ENCODE data around the gene SMAD5. TPM values are rescaled to one million over a fixed set of nuclear protein-coding genes. Genes with fewer than 3 reads are reported as not detected.
A peak's percentile ranks its signal among the peaks of the same experiment; 100 is the strongest.

The SMAD5 gene
- total and polyA plus RNA-seq, 2 experiments from 2014 or later: 25.7 to 130 TPM

DNA sequence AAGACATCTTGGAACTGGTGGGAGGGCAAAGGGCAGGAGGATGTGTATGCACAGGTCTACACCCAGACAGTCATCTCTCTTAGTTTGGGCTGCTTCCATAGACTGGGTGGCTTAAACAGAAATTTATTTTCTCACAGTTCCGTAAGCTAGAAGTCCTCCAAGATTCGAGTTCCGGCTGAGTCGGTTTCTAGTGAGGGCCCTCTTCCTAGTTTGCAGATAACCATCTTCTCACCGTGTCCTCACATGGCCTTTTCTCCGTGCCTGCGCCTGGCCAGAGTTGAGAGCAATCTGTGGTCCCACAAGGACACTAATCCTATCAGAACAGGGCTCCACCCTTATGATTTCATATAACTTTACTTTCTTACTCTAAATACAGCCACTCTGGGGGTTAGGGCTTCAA is 56.2 kb downstream of the SMAD5 start:
- H3K27me3 ChIP-seq: peaks cover 47% of the 10 kb centered on the region
- no peaks in the 10 kb centered on the region for H3K36me3 ChIP-seq
- TF ChIP-seq, protein P1, sequence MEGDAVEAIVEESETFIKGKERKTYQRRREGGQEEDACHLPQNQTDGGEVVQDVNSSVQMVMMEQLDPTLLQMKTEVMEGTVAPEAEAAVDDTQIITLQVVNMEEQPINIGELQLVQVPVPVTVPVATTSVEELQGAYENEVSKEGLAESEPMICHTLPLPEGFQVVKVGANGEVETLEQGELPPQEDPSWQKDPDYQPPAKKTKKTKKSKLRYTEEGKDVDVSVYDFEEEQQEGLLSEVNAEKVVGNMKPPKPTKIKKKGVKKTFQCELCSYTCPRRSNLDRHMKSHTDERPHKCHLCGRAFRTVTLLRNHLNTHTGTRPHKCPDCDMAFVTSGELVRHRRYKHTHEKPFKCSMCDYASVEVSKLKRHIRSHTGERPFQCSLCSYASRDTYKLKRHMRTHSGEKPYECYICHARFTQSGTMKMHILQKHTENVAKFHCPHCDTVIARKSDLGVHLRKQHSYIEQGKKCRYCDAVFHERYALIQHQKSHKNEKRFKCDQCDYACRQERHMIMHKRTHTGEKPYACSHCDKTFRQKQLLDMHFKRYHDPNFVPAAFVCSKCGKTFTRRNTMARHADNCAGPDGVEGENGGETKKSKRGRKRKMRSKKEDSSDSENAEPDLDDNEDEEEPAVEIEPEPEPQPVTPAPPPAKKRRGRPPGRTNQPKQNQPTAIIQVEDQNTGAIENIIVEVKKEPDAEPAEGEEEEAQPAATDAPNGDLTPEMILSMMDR (IDR thresholded peaks at IDR 0.05; ENCODE audit: low read depth, low read length): no peak
- no peak overlapping the region for H3K4me3 ChIP-seq
- DNase-seq (ENCODE audit: low read depth in 1 of 2, low spot score in 1 of 2): no peak
- H3K4me1 ChIP-seq (ENCODE audit: low read depth): peaks cover 4% of the 10 kb centered on the region
- no peak overlapping the region for H3K27ac ChIP-seq
- no peaks in the 10 kb centered on the region for H3K9me3 ChIP-seq (ENCODE audit: low read depth)

DNA sequence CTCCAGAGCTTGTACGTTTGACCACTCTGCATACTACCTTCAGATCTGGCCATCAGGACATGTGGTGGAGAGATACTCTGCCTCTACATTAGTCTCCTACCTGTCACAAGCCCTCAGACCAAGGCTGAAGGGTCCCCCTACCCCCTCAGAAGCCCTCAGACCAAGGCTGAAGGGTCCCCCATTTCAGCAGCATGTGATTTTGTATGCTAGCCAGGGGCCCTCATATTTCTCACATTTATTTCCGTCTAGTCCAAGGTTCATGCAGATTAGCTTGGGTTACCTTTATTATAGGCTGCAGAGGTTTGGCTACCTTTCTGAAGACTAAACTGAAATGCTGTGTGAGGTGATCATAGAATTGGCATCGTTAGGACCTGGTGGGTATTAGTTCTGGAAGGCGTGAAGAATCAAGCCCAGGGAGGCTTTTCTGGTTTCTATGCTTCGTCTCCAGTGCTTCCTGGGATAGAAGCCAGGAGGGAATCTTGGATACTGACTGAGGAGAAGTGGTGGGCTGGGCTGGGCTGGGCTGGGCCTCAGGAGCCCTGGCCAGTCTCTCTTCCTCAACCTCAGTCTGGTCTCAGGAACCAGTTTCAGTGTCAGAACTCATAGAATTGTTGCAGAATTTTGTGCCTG is 57.6 kb downstream of the SMAD5 start:
- Histone ChIP-seq H3K27ac (no peak overlapping the region), H3K4me3 (no peak overlapping the region), H3K9me3 (ENCODE audit: low read depth) (no peaks in the 10 kb centered on the region), H3K27me3 (peaks cover 61% of the 10 kb centered on the region), H3K36me3 (no peaks in the 10 kb centered on the region), H3K4me1 (ENCODE audit: low read depth) (peaks cover 4% of the 10 kb centered on the region)
- TF ChIP-seq, protein P1 (IDR thresholded peaks at IDR 0.05; ENCODE audit: low read depth, low read length): no peak
- DNase-seq (ENCODE audit: low read depth in 1 of 2, low spot score in 1 of 2): no peak

DNA sequence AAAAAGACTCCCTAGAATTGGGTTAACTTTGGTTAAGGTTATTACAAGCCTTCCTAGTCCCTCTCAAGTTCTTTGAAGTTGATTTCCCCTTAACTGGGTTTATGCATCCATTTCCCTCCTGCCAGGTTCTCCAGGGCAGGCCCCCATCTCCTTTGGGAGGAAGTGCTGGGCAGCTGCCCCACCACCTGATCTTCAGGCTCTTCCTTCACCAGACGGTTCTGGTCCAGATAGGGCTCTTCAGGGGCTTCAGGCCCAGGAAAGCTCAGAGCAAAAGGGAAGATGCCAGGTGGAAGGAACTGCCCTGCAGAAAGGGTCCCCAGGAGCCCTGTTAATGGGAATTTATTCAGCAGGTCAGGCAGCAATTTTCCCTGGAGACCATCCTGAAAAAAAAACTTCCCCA is 58.3 kb downstream of the SMAD5 start:
- no peaks in the 10 kb centered on the region for H3K36me3 ChIP-seq
- DNase-seq (ENCODE audit: low read depth in 1 of 2, low spot score in 1 of 2): no peak
- H3K4me3 ChIP-seq: no peak overlapping the region
- TF ChIP-seq, protein P1 (IDR thresholded peaks at IDR 0.05; ENCODE audit: low read depth, low read length): no peak
- no peak overlapping the region for H3K27ac ChIP-seq
- H3K27me3 ChIP-seq: peaks cover 66% of the 10 kb centered on the region
- no peaks in the 10 kb centered on the region for H3K9me3 ChIP-seq (ENCODE audit: low read depth)
- H3K4me1 ChIP-seq (ENCODE audit: low read depth): peaks cover 4% of the 10 kb centered on the region

DNA sequence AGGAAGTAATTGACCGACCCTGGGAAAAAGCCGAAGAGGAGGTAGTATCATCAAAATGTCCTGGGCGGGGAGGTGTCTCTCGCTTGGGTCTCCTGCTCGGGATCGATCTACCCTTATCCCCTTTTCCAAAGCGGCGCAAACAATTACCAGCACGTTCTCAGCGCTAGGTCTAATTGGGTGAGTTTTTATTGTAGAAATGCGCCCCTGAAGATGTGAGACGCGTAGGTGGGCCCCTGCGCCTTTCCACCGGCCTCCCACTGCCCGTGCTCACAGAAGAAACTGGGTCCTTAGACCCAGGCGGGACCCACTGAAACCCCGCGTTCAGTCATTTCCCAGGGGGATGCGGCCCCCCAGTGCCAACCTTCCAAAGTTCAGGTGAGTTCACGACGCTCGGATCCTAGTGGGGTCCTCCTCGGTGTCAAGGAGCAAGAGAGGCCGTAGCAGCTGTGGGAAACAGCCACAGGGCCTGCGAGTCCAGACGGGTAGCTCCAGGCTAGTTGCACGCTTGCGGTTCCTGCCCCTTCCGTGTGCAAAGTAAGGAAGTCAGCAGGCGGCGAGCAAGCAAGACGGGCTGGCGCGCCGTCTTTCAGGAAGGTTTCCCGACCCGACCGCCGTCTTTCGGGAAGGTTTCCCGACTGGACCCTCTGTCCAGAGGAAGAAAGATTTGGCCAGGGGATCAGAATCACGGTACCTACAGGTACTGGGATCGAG is 58.8 kb downstream of the SMAD5 start:
- Histone ChIP-seq H3K27me3 (peaks cover 66% of the 10 kb centered on the region), H3K4me3 (peak overlapping the region; percentile 57), H3K4me1 (ENCODE audit: low read depth) (peaks cover 4% of the 10 kb centered on the region), H3K9me3 (ENCODE audit: low read depth) (no peaks in the 10 kb centered on the region), H3K27ac (no peak overlapping the region), H3K36me3 (no peaks in the 10 kb centered on the region)
- DNase-seq (ENCODE audit: low read depth in 1 of 2, low spot score in 1 of 2): peak; percentile 43 to 59
- TF ChIP-seq, protein P1 (IDR thresholded peaks at IDR 0.05; ENCODE audit: low read depth, low read length): no peak

DNA sequence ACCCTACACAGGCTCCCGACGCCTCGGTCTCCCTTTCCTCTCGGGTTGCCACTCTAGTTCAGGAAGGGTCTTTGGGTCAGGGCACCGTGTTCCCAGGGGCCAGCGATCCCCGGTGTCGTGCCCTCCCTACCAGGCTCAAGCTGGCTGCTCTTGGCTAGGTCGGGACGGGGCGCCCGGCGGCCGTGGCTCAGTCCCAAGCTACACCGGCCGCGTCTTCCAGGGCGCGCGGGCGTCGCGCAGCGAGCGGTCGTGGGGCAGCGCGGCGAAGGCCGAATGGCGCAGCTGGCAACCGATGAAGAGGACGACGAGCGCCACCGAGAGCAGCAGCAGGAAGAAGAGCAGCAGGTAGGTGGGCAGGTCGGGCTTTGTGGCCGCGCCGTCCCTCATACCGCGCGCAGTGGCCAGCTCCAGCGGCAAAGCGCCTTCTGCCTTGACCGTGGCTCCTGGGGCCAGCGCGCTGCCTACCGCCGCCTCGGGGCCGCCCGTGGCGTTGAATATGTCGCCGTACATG is 59.4 kb downstream of the SMAD5 start:
- TF ChIP-seq, protein P1 (IDR thresholded peaks at IDR 0.05; ENCODE audit: low read depth, low read length): no peak
- Histone ChIP-seq H3K4me1 (ENCODE audit: low read depth) (peaks cover 4% of the 10 kb centered on the region), H3K27me3 (peaks cover 66% of the 10 kb centered on the region), H3K4me3 (peak overlapping the region; percentile 57), H3K27ac (no peak overlapping the region), H3K36me3 (no peaks in the 10 kb centered on the region), H3K9me3 (ENCODE audit: low read depth) (no peaks in the 10 kb centered on the region)
- peak in 1 of 2 donors; percentile 13 for DNase-seq (ENCODE audit: low read depth in 1 of 2, low spot score in 1 of 2)

Data from cardiac muscle cell (in vitro differentiated cells and primary cell).